Heart left ventricle (tissue), 16 donors: ENCODE measurements around the gene PLA2G4B. TPM values are rescaled to one million over a fixed set of nuclear protein-coding genes. Genes with fewer than 3 reads are reported as not detected.

Experiments used
- ATAC-seq, 4 donors: fragments of 200-7000 bp; cut with Tn5 transposase; one replicate each; pipeline ENCODE4 v1.9.1; 2020 to 2022; ENCODE audit warnings: moderate library complexity in 4 of 4, mild to moderate bottlenecking in 3 of 4, moderate number of reproducible peaks in 1 of 4
- DNase-seq, 5 donors: peaks; one replicate each; pipeline ENCODE4 v3.0.0-alpha.2; 2020
- H3K27ac ChIP-seq, 12 donors: fragments of 200-600 bp; sonication (generic) in 4 of 12; one replicate each; pipeline versions ENCODE4 v1.5.0 to v1.8.0; 2016 to 2022; ENCODE audit warnings: mild to moderate bottlenecking in 2 of 12
- H3K27me3 ChIP-seq, 9 donors: fragments of 200-600 bp; sonication (generic) in 2 of 9; one replicate each; pipeline versions ENCODE4 v1.5.1 to v1.8.0; 2016 to 2022; ENCODE audit warnings: mild to moderate bottlenecking in 3 of 9
- H3K36me3 ChIP-seq, 9 donors: fragments of 200-600 bp; sonication (generic) in 2 of 9; one replicate each; pipeline versions ENCODE4 v1.5.0 to v1.8.0; 2018 to 2022; ENCODE audit warnings: mild to moderate bottlenecking in 2 of 9
- H3K4me1 ChIP-seq, 12 donors: fragments of 200-600 bp; sonication (generic) in 4 of 12; one replicate each; pipeline versions ENCODE4 v1.5.0 to v1.8.0; 2016 to 2022; ENCODE audit warnings: mild to moderate bottlenecking in 3 of 12
- H3K4me3 ChIP-seq, 12 donors: fragments of 200-600 bp; sonication (generic) in 4 of 12; one replicate each; pipeline versions ENCODE4 v1.5.0 to v1.8.0; 2017 to 2022; ENCODE audit warnings: mild to moderate bottlenecking in 9 of 12, moderate library complexity in 4 of 12
- H3K9me3 ChIP-seq, 12 donors: fragments of 200-600 bp; sonication (generic) in 4 of 12; one replicate each; pipeline versions ENCODE4 v1.5.0 to v1.8.0; 2016 to 2022; ENCODE audit warnings: mild to moderate bottlenecking in 1 of 12
- POLR2A ChIP-seq, 2 donors: fragments of 450-650 bp; IDR thresholded peaks; one replicate each; pipeline ENCODE4 v1.6.1; 2017; ENCODE audit warnings: antibody characterized with exemption in 2 of 2, mild to moderate bottlenecking in 2 of 2, moderate library complexity in 2 of 2
- WGBS, 4 donors: extraction: QIAGEN DNeasy Blood & Tissue Kit in 2 of 4; methylation state at CpG; one replicate each; pipeline versions ENCODE4 v1.1.5 to v1.1.7; 2013 to 2018; 5-methylcytosine and 5-hydroxymethylcytosine counted together
- intact Hi-C, 10 donors: fragments of 100-400 bp; cut with DNase I; formaldehyde crosslinking; loops; one replicate each; pipeline versions ENCODE4 v1.11.1 to v1.14.2; 2022
- polyA plus RNA-seq, 2 donors: library from polyadenylated mRNA; stranded (reverse); fragments of 200-250 nt; gene quantifications; one replicate each; pipeline ENCODE4 v1.2.3, GENCODE V29; 2013
- total RNA-seq, 9 donors: library from RNA; depleted of rRNA in 2 of 9; stranded (reverse); fragments of >200 nt in 2 of 9; fragmentation: NEBNext Ultra II Directional in 3 of 9; extraction: Animal tissue kit (Norgen Biotek cat#: 25700) in 3 of 9; gene quantifications; one replicate each; pipeline versions ENCODE4 v1.1.0 to v1.2.4, GENCODE V29; 2016 to 2023
- TF ChIP-seq, protein P1 (sequence below), 12 donors: fragments of 200-600 bp; sonication (generic) in 4 of 12; IDR thresholded peaks; one replicate each; pipeline versions ENCODE4 v1.5.0 to v1.8.0; 2018 to 2022; ENCODE audit warnings: antibody characterized with exemption in 12 of 12, mild to moderate bottlenecking in 5 of 12
- donor health status: ischemic (EF 13 %, LVEDD 7.1; RV severe dilation, severe dysfunction).
- donor health status: healthy with polysubstance abuse.
- donor health status: DM: no; HTN: yes; CAD: no.
- donor health status: DM: no; HTN: no; CAD: no.
- donor health status: ischemic (EF 25% LVEDD 6.9; RV normal size, moderate dysfunction).
- donor health status: ischemic (EF 25% LVEDD 5.7; RV mildly dilated, moderate dysfunction).
- donor health status: healthy.
- donor health status: DM: yes; HTN: yes; CAD: no.
- donor health status: ischemic (EF 35%, LVEDD 5.7; RV mildly dilated, moderate dysfunction).
- donor health status: nonischemic (EF 11% LVEDD 7.7; RV severe dilation, severe dysfunction).
- donor health status: DM: yes; HTN: yes; CAD: no.
- donor health status: PGD.
- donor health status: ischemic (EF 29% LVEDD 5.4; RV normal size, mild dysfunction).
- donor health status: nonischemic (EF 23%, LVEDD 6.1; RV moderate dilation, normal function).

Gene PLA2G4B
- total and polyA plus RNA-seq, 11 donors: 0.38 to 6.0 (median 2.8) TPM

DNA sequence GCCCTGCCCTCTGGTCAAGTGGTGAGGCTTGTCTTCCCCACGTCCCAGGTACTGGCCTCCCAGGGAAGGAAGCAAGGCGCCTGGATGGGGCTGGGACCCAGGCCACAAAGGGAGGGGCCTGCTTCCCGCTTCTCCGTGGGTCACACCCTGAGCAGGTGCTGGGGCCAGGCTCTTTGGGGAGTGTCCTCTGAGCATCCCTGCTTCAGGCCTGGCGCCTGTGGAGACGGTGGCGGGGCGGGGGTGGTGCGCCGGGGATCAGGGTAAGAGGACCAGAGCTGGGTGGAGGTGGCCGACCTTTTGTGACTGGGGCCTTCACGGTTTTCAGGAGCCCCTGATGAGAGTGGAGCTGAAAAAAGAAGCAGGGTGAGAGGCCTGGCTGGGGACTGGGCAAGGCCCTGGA is 3.6 kb downstream of the PLA2G4B start:
- peaks cover 0 to 74% (median 38%) of the 10 kb centered on the region in 9 donors for H3K36me3 ChIP-seq
- peaks cover 0 to 12% (median 0%) of the 10 kb centered on the region in 12 donors for H3K4me1 ChIP-seq
- no peaks in the 10 kb centered on the region for H3K9me3 ChIP-seq
- TF ChIP-seq, protein P1, sequence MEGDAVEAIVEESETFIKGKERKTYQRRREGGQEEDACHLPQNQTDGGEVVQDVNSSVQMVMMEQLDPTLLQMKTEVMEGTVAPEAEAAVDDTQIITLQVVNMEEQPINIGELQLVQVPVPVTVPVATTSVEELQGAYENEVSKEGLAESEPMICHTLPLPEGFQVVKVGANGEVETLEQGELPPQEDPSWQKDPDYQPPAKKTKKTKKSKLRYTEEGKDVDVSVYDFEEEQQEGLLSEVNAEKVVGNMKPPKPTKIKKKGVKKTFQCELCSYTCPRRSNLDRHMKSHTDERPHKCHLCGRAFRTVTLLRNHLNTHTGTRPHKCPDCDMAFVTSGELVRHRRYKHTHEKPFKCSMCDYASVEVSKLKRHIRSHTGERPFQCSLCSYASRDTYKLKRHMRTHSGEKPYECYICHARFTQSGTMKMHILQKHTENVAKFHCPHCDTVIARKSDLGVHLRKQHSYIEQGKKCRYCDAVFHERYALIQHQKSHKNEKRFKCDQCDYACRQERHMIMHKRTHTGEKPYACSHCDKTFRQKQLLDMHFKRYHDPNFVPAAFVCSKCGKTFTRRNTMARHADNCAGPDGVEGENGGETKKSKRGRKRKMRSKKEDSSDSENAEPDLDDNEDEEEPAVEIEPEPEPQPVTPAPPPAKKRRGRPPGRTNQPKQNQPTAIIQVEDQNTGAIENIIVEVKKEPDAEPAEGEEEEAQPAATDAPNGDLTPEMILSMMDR (IDR thresholded peaks at IDR 0.05): no peak
- TF ChIP-seq POLR2A (IDR thresholded peaks at IDR 0.05): no peak
- H3K4me3 ChIP-seq: no peak overlapping the region
- ATAC-seq: no peak
- DNase-seq: no peak
- H3K27me3 ChIP-seq: no peaks in the 10 kb centered on the region
- 76 to 79% (median 78%) methylated on average over 12 of the region's 12 CpGs for WGBS, 4 donors
- intact Hi-C loops: no loop called here
- no peak overlapping the region for H3K27ac ChIP-seq

DNA sequence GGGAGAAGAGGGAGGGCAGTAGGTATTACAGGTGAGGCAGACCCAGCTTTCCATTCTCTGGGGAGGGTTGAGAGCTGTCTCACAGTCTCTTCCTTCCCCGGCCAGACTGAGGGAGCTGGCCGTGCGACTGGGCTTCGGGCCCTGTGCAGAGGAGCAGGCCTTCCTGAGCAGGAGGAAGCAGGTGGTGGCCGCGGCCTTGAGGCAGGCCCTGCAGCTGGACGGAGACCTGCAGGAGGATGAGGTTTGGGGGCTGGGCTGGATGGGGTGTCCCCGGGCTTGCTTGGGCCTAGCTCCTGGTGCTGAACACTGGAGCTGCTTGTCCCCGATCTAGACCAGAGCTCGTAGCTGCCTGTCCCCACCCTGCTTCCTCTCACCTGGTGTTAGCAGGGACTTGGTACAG is 4.9 kb downstream of the PLA2G4B start:
- H3K9me3 ChIP-seq: no peaks in the 10 kb centered on the region
- no peak for DNase-seq
- H3K36me3 ChIP-seq: peaks cover 0 to 80% (median 48%) of the 10 kb centered on the region in 9 donors
- TF ChIP-seq, protein P1 (IDR thresholded peaks at IDR 0.05): no peak
- no peak for TF ChIP-seq POLR2A (IDR thresholded peaks at IDR 0.05)
- H3K27me3 ChIP-seq: no peaks in the 10 kb centered on the region
- H3K4me1 ChIP-seq: peaks cover 0 to 4% (median 0%) of the 10 kb centered on the region in 12 donors
- no peak overlapping the region for H3K27ac ChIP-seq
- 76 to 84% (median 79%) methylated on average over 5 to 10 of the region's 10 CpGs for WGBS, 4 donors
- ATAC-seq: no peak
- H3K4me3 ChIP-seq: no peak overlapping the region
- intact Hi-C loops: no loop called here

DNA sequence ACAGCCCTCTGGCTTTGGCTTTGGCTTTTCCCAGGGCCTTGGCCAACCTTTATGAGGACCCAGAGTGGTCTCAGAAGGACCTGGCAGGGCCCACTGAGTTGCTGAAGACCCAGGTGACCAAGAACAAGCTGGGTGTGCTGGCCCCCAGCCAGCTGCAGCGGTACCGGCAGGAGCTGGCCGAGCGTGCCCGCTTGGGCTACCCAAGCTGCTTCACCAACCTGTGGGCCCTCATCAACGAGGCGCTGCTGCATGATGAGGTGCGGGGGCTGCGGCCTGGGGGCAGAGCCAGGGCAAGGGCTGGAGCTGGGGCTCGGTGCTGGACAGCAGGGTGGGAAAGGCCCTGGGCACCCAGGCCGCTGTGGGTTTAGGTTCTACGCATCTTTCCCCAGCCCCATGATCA is 6.2 kb downstream of the PLA2G4B start:
- Histone ChIP-seq H3K4me1 (no peaks in the 10 kb centered on the region), H3K9me3 (no peaks in the 10 kb centered on the region), H3K36me3 (peaks cover 0 to 85% (median 48%) of the 10 kb centered on the region in 9 donors), H3K4me3 (no peak overlapping the region), H3K27me3 (no peaks in the 10 kb centered on the region), H3K27ac (no peak overlapping the region)
- no peak for TF ChIP-seq POLR2A (IDR thresholded peaks at IDR 0.05)
- TF ChIP-seq, protein P1 (IDR thresholded peaks at IDR 0.05): no peak
- DNase-seq: no peak
- WGBS, 4 donors: 83 to 100% (median 89%) methylated on average over 1 to 12 of the region's 12 CpGs
- ATAC-seq: no peak
- intact Hi-C loops: no loop called here

DNA sequence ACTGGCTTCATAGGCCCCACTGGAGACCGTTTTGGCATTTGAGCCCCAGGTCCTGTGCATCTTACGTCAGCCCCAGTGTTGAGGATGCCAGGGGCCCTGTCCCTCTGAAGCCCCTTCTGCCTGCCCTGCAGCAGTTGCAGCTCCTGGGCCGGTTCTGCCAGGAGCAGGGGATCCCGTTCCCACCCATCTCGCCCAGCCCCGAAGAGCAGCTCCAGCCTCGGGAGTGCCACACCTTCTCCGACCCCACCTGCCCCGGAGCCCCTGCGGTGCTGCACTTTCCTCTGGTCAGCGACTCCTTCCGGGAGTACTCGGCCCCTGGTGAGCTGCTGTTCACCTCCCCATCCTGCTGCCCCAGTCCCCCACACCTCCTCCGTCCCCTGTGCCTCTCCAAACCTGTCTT is 8.6 kb downstream of the PLA2G4B start:
- no peaks in the 10 kb centered on the region for H3K4me1 ChIP-seq
- no peaks in the 10 kb centered on the region for H3K27me3 ChIP-seq
- TF ChIP-seq, protein P1 (IDR thresholded peaks at IDR 0.05): no peak
- no peak for TF ChIP-seq POLR2A (IDR thresholded peaks at IDR 0.05)
- no peak overlapping the region for H3K27ac ChIP-seq
- 89 to 94% (median 91%) methylated on average over 14 of the region's 14 CpGs for WGBS, 4 donors
- intact Hi-C loops: no loop called here
- DNase-seq (no peak), ATAC-seq (no peak)
- peaks cover 0 to 63% (median 39%) of the 10 kb centered on the region in 9 donors for H3K36me3 ChIP-seq
- no peak overlapping the region for H3K4me3 ChIP-seq
- H3K9me3 ChIP-seq: no peaks in the 10 kb centered on the region
